ENCODE results near the gene KCTD3. TPM values are rescaled to one million over a fixed set of nuclear protein-coding genes. Genes with fewer than 3 reads are reported as not detected.

Gene KCTD3
- total RNA-seq, 1 donor from 2014 or later = 50.3 TPM

- DNase-seq (ENCODE audit: low read depth in 2 of 2) = no peak
Measured at GRCh38 chr1:215556996-215557395, 10.1 kb upstream of the KCTD3 start.

- no peak for DNase-seq (ENCODE audit: low read depth in 2 of 2)
Measured at GRCh38 chr1:215557504-215557903, 9.6 kb upstream of the KCTD3 start.

- DNase-seq (ENCODE audit: low read depth in 2 of 2) = no peak
Measured at GRCh38 chr1:215557992-215558626, 9.0 kb upstream of the KCTD3 start.

GRCh38 chr1:215567491-215568298, 591 bp downstream of the KCTD3 start:
- peak in 1 of 2 donors; percentile 49 for DNase-seq (ENCODE audit: low read depth in 2 of 2)

GRCh38 chr1:215568299-215568692, 1.2 kb downstream of the KCTD3 start:
- DNase-seq (ENCODE audit: low read depth in 2 of 2) = peak in 1 of 2 donors; percentile 47

- no peak for DNase-seq (ENCODE audit: low read depth in 2 of 2)
Measured at GRCh38 chr1:215569986-215570824, 3.1 kb downstream of the KCTD3 start.

- no peak for DNase-seq (ENCODE audit: low read depth in 2 of 2)
Measured at GRCh38 chr1:215581896-215582295, 14.8 kb downstream of the KCTD3 start.

GRCh38 chr1:215583185-215583749, 16.2 kb downstream of the KCTD3 start:
- peak in 1 of 2 donors; percentile 25 for DNase-seq (ENCODE audit: low read depth in 2 of 2)

GRCh38 chr1:215584389-215584788, 17.3 kb downstream of the KCTD3 start:
- no peak for DNase-seq (ENCODE audit: low read depth in 2 of 2)

GRCh38 chr1:215589650-215590435, 22.7 kb downstream of the KCTD3 start:
- DNase-seq (ENCODE audit: low read depth in 2 of 2) = no peak

- no peak for DNase-seq (ENCODE audit: low read depth in 2 of 2)
Measured at GRCh38 chr1:215590779-215591491, 23.8 kb downstream of the KCTD3 start.

- no peak for DNase-seq (ENCODE audit: low read depth in 2 of 2)
Measured at GRCh38 chr1:215594640-215595039, 27.5 kb downstream of the KCTD3 start.

- no peak for DNase-seq (ENCODE audit: low read depth in 2 of 2)
Measured at GRCh38 chr1:215595231-215595630, 28.1 kb downstream of the KCTD3 start.

GRCh38 chr1:215597961-215598360, 30.9 kb downstream of the KCTD3 start:
- no peak for DNase-seq (ENCODE audit: low read depth in 2 of 2)

- DNase-seq (ENCODE audit: low read depth in 2 of 2) = no peak
Measured at GRCh38 chr1:215599418-215600074, 32.4 kb downstream of the KCTD3 start.

GRCh38 chr1:215600258-215600792, 33.2 kb downstream of the KCTD3 start:
- no peak for DNase-seq (ENCODE audit: low read depth in 2 of 2)

GRCh38 chr1:215600867-215601266, 33.8 kb downstream of the KCTD3 start:
- DNase-seq (ENCODE audit: low read depth in 2 of 2) = no peak

- no peak for DNase-seq (ENCODE audit: low read depth in 2 of 2)
Measured at GRCh38 chr1:215601276-215601675, 34.2 kb downstream of the KCTD3 start.

- no peak for DNase-seq (ENCODE audit: low read depth in 2 of 2)
Measured at GRCh38 chr1:215603319-215603718, 36.2 kb downstream of the KCTD3 start.

Data from dermis microvascular lymphatic vessel endothelial cell (primary cell).